Activated CD8-positive, alpha-beta memory T cell treated with anti-CD3 and anti-CD28 coated beads for 36 hours (primary cell): ENCODE measurements around the gene LEMD1. TPM values are rescaled to one million over a fixed set of nuclear protein-coding genes. Genes with fewer than 3 reads are reported as not detected.
"Not testable (repeated sequence)": the region's sequence is repeated elsewhere in the genome, so short reads cannot be mapped to it uniquely, and the experiment has no call there.

Source experiments
- CTCF ChIA-PET: fragments of 350-600 bp; sonication (Branson Sonifier 250); formaldehyde crosslinking; loops from one replicate; lab custom pipeline; 2021; ENCODE audit warnings: antibody characterized with exemption; lab: Charles Lee
- POLR2A ChIA-PET: fragments of 350-600 bp; sonication (Branson Sonifier 250); formaldehyde crosslinking; loops from one replicate; lab custom pipeline; 2021; ENCODE audit warnings: antibody characterized with exemption; lab: Charles Lee
- total RNA-seq, 2 experiments: library from RNA; stranded (reverse); gene quantifications; one replicate each; pipeline ENCODE4 v1.2.3, GENCODE V29; 2021

The LEMD1 gene
- total RNA-seq, 2 experiments from 2014 or later = 0.57 TPM; not detected in 1

DNA sequence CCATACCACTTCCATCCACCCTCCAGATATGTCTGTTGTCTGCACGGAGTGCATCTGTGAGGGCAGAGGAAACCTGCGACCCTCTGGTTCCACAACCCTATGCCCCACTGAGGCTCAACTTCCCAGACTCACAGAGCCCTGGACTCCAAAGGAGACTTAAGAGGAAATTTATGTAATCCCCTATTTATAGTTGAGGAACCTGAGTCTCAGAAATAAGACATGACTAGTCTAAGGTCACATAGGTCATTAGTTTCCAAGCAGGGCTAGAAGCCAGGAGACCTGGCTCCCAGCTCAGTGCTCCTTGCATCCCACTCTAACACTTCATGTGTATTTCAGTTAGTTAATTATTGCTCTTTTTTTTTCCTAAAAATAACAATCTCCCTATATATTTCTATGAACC, 15.7 kb upstream of the LEMD1 start:
- POLR2A ChIA-PET = no interaction called here
- CTCF ChIA-PET = interaction anchor here (2.6 kb wide), 1 partner anchor 48 kb away, joined by 11 read pairs; no protein-coding TSS in a partner anchor

DNA sequence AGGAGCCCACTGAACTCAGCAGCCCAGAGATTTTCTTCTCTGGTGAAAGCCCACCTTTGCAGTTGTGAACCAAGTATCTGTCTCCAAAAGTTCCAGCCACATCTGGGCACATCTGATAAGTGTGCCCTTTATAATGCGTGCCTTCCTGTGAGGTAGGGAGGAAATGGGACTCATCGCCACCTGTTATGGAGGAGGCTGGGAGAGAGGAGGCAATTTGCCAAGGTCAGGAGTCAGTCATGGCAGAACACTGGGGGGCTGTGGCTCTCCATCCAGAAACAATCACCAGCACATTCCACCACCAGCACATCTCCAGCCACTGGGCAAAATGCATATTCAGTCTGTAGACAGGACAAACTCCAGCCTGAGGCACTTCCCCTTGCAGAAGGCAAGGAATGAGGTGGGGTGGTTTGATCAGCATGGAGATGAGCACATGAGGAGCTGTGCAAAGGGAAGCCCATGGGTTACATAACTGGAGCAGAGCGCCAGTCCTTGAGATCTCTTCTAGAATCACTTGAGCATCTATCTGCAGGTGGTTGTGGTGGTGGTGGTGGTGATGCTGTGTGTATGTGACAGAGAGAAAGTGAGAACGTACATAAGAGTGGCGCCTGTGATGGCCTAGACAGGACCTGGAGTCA, 15.0 kb upstream of the LEMD1 start:
- POLR2A ChIA-PET = no interaction called here
- CTCF ChIA-PET = interaction anchor here (2.6 kb wide), 1 partner anchor 49 kb away, joined by 11 read pairs; no protein-coding TSS in a partner anchor

DNA sequence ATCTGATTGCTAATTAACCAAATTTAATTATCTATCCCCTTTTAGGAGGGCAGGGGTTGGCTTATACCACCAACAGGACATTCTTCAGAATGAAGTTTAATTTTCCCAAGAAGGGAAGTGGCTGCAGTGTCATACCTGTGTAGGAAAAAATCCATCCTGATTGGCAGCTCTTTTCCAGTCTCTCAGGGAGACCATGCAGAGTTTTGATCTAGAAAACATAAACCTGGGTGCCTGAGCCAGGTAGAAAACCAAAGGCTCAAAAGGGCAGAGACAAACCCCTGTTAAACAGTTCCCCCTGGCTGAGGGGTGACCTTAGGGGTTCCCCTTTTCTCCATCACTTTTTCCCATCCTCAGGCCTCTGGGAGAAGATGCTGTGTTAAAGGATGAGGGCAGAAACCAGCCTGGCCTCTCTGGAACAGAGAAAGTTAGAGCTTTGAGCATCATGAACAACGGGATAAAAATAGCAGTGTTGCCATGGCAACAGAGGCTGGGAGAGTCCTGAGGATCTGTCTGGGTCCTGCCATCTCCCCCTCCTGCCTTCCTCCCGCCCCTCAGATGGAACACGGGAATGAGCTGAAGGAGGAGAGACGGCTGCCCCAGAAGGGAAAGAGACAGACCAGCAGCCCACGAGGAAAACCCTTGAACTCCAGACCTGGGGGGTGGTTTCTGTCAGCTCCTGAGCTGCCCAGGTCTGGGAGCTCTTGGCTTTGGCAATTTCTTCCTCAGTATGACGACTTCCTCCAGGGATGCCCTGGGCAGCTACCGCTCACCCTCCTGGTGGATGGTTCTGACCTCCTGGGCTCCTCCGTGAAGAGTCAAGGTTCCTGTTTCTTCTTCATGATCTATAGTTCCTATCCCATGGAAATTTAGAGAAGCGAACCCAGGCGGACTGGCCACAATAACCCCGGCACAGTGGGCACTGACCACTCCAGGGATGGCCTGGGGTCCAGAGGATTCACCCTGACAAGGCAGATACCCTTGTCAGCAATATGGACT, 14.0 kb upstream of the LEMD1 start:
- ChIA-PET CTCF (interaction anchor here (0.6 to 2.6 kb wide), 3 partner anchors 15 to 50 kb away, joined by 3 to 11 read pairs (median 3); no protein-coding TSS in a partner anchor), POLR2A (no interaction called here)

DNA sequence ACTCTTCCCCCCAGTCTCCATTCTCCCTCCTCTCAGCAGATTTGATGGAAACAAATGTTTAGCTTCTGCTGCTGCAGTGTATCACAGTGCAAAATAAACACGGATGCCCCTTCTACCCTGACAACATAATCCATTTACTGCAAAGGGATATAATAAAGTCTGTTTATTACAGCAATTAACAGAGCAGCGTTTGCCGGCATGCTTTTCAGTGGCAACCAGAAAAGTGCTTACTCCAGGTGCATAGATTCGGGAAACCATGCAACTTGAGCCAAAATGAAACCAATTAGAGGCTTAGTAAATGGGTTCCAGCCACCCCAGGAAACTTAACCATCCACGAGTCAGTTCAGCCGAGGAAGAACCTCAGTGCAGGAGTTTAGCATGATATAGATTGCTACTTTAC, 12.9 kb upstream of the LEMD1 start:
- ChIA-PET CTCF (interaction anchor here (0.7 kb wide), 1 partner anchor 13 kb away, joined by 3 read pairs; no protein-coding TSS in a partner anchor), POLR2A (no interaction called here)

DNA sequence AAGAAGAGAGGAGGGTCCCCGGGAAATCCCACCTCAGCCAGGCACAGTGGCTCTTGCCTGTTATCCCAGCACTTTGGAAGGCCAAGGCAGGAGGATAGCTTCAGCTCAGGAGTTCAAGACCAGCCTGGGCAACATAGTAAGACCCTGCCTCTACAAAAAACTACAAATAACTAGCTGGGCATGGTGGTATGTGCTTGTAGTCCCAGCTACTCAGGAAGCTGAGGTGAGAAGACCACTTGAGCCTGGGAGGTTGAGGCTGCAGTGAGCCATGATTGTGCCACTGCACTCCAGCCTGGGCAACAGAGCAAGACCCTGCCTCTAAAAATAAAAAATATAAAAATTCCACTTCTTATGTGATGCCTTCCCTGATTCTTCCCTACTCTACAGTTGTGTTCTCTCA, 10.8 kb upstream of the LEMD1 start:
- CTCF ChIA-PET = interaction anchor here (3.9 to 4.4 kb wide), 2 partner anchors 8 to 53 kb away, joined by 22 to 24 read pairs; no protein-coding TSS in a partner anchor
- POLR2A ChIA-PET = not testable (repeated sequence)

DNA sequence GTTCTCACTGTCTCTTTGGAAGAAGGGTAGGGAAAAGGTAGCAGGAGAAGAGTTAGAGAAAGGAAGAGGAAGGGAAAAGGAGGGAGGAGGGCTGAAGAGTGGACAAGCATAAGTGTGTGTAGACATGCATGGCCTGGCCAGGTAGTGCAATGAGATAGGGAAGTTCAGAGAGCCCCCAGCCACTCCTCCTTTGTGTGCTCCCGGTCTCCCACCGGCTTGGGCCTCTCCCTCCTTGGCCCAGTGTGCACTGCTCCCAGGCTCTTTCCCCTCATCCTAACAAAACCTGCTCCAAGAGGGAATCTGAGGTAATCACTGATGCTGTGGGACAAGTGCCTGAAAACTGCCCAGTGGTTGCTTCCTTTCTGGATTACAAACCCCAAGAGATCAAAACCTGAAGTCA, 10.3 kb upstream of the LEMD1 start:
- CTCF ChIA-PET = interaction anchor here (1.9 to 4.4 kb wide), 4 partner anchors 8 to 53 kb away, joined by 5 to 24 read pairs (median 14); no protein-coding TSS in a partner anchor
- POLR2A ChIA-PET = no interaction called here

DNA sequence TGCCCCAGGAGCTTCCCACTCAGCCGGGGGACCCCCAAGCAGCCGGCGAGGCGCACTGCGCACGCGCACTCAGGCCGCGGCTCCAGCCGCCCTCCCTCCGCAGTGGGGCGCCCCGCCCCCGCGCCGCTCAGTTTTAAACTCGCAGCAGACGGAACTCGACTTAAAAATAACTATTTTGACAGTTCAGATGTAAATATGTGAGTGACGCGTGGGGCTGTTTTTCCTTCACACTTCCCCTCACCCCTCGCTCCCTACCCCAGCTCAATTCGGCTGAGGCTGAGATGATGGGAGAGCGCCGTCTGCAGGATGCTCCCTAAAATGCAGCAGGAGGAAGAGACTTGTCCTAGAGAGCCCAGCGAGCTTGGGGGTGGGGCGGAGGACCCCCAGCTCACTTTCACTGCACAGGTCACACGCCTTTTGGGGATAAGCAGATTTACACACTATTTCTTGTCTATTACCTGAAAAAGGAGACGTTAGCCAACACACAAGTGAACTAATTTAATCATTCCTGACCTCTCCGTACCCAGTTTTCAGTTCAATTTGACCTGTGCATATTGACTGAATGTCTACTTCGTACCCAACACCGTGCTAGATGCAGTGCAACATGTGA, 8.9 kb upstream of the LEMD1 start:
- ChIA-PET CTCF (interaction anchor here (0.6 to 4.4 kb wide), 17 partner anchors 10 to 161 kb away, joined by 3 to 24 read pairs (median 4); partner anchors contain the start of gene LEMD1), POLR2A (no interaction called here)

DNA sequence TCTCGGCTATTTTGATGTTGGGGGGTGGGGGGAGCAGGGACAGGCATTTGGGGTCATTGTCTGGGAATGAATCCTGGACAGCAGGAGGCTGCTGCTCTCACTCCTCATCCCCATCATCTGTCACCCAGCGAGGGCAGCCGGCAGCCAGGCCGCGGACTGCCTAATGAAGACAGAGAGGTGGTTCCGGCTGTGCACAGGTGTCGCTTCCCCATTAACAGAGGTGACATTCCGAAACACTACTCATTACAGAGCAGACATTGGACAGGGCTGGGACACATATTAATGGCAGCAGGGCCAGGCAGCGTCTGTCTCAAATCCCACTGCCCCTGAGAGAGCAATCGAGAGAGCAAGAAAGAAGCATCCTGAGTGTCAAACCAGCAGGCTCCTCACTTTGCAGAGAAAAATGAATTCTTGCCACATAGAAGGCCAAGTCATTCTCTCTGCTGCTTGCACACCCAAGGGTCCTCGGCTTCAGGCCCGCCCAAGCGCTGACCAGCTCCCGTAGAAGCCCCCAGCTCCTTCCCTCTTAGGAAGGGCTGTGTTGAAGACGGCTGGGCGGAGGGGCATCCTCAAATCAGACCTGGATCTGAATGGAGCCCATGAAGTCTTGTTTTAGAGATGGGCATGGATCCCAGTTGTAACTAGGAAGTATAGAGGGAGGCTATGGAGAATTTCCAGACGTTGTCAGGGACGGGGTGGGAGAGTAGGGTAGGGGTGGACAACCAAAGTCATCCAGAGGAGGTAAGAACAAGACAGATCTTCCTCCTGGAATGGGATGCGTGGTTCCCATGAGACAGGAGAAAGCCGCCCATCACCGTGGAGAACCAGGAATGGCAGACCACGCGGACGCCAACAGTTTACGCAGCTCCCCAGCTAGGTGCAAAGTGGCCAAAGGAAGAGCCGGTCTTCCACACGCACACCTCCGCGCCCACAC, 8.2 kb upstream of the LEMD1 start:
- POLR2A ChIA-PET = interaction anchor here (0.7 kb wide), 1 partner anchor 49 kb away, joined by 4 read pairs; no protein-coding TSS in a partner anchor

DNA sequence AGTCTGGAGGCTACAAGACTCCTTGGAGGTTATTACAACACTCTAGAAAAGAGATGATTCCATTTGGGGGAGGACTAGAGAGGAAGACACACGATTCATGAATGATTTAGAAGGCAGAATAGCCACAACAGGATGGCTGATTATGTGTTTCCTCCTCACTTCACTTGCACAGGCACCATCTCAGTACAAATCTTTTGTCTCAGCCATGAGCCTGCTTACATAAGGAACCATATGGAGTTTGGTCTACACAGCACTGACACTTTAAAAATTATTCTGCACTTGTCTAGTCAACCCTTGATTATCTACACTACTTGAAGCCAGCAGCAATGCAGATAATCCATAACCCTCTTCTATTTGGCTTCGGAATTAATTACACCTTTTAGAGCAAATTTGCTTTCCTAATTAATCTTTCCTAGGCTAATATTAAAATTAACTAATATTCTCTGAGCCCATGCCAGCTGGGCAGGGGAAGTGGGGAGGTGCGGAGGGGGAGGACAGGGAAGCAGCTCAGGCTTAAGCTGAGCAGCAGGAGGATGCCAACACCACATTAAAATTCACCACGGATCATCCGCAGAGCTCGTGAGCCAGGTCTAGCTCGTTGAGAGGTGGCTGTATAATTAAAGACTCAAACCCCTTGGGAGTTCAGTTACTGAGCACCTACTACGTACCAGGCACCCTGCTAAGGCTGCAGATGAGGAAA, 3.2 kb upstream of the LEMD1 start:
- ChIA-PET POLR2A (no interaction called here), CTCF (interaction anchor here (1.3 to 1.9 kb wide), 3 partner anchors 28 to 63 kb away, joined by 3 to 5 read pairs (median 3); no protein-coding TSS in a partner anchor)

More for the DNA sequence above, 8.2 kb upstream of the LEMD1 start:
- CTCF ChIA-PET = interaction anchor here (0.6 to 4.4 kb wide), 18 partner anchors 9 to 162 kb away, joined by 3 to 24 read pairs (median 4); partner anchors contain the start of gene LEMD1

DNA sequence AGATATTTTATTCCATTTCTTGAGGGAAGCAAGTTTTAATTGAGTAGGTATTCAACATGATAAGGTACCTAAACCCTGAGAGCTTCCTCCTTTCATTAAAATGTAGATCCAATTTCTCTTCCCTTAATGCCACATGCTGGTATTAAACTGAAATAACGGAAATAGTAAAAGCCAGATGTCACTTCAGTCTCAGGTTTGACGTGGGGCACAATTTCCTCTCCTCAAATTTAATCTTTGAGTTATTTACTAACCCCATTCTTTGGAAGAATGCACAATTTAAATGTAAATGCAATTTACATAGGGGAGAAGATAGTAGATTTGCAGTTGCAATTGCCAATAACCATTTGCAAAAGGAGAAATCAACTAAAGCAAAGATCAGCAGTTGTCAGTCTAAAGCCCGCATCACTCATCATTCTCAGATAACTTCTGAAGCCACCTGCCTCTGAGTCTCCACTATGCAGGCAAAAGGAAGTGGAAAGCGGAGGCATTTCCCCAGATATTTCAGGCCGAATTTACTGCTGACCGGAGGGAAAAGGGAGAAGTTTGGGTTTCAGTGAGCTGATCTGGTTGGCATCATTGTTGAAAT, 2.1 kb upstream of the LEMD1 start:
- CTCF ChIA-PET = interaction anchor here (0.7 to 1.9 kb wide), 3 partner anchors 61 to 136 kb away, joined by 3 to 5 read pairs (median 3); no protein-coding TSS in a partner anchor
- POLR2A ChIA-PET = no interaction called here

DNA sequence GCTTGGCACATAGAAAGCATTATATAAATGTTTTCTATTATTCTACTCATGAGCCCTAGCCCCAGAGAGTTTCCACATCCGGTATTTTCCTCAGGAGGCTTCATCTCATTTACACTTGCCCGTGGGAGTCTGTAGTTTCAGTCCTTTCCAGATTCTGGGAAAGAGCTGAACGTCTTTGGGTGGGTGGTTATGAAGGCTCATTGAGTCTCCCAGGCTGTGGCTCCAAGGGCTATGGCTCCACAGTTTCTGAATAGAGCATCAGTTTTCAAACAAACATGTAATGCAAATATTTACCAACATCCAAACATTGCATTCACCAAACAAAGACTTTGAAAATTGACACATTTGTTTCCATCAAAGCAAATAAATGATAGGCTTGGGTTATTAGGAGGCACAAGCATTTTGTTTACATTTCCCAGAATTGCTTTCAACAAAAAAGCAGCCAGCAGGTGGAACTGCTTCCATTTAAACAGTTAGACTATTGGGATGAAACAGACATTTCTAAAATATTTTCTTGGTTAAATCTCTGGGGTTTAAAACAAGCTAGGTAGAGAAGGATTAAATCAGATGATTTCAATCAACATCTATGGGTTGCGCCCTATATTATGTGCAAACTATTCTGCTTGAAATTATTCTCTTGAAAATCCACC, 1.3 kb upstream of the LEMD1 start:
- ChIA-PET POLR2A (no interaction called here), CTCF (interaction anchor here (0.7 to 3.5 kb wide), 3 partner anchors 8 to 136 kb away, joined by 3 to 15 read pairs (median 3); no protein-coding TSS in a partner anchor)

DNA sequence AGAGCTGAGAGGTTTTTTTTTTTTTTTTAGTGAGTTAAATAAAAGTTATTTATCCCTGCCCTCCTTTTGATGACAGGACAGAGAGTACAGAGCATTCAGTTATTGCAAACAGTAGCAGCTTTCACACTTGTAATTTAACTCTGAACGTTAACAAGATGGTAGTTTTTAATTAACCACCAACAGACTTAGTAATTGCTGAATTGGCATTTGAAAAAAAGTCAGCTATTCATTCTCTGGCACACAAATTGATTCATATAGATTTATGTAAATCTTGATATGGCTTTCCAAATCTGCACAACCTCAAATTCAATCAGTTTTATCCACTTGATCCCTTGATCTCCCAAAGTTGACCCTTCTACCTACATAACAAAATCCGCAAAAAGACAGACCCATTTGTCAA, 918 bp downstream of the LEMD1 start:
- ChIA-PET CTCF (interaction anchor here (1.0 to 3.5 kb wide), 2 partner anchors 10 to 15 kb away, joined by 3 to 15 read pairs; no protein-coding TSS in a partner anchor), POLR2A (no interaction called here)

DNA sequence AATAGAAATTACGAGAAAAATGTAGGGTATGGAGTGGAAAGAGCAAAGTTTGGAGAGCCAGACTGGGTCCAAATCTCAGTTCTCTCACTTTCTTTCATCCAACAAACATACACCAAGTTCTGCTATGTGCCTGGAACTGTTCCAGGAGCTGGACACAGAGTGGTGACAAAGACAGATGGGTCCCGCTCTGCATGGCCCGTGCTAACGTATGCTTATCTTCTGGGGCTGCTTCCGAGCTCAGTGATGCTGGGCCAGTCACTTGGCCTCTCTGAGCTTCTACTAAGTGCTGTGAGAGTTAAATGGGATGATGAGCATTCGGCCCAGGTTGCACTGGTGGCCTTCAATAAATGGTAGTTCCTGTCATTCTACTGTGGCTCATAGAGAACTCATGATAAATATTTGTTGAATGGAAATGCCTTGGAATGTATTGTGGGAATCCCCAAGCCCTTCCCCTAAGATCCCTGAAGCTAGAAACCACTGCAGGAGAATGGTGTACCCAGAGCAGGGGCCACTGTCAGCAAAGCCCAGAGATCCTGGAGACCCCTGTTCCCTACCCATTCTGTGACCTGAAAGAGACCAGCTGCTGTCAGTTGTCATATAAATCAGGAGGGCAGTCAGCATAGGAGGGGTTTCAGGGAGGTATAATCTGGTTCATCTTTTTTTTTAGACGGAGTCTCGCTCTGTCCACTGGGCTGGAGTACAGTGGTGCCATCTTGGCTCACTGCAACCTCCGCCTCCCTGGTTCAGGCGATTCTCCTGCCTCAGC, 3.8 kb downstream of the LEMD1 start:
- POLR2A ChIA-PET = interaction anchor here (0.7 kb wide), 1 partner anchor 266 kb away, joined by 3 read pairs; no protein-coding TSS in a partner anchor
- CTCF ChIA-PET = interaction anchor here (1.3 kb wide), 1 partner anchor 67 kb away, joined by 4 read pairs; no protein-coding TSS in a partner anchor

DNA sequence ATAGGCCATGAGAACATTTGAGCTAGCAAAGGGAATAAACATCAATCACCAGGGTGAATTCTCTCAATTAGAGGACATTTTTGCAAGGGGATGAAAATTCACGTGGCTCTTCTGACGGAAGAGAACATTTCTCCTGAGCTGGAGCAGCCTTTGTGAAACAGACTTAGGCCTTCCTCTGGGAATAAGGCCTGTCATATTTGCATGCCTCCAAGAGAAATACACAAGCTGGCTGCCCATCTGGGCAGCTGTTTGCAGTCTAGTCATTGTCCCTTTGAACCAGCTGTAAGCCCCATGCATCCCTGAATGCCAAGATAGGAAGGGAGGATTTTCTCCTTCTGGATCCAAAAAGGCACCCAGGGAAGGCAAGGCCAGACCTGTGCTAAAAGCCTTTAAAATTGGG, 5.5 kb downstream of the LEMD1 start:
- POLR2A ChIA-PET = no interaction called here
- CTCF ChIA-PET = interaction anchor here (1.1 to 1.7 kb wide), 2 partner anchors 15 to 69 kb away, joined by 3 to 7 read pairs; no protein-coding TSS in a partner anchor

DNA sequence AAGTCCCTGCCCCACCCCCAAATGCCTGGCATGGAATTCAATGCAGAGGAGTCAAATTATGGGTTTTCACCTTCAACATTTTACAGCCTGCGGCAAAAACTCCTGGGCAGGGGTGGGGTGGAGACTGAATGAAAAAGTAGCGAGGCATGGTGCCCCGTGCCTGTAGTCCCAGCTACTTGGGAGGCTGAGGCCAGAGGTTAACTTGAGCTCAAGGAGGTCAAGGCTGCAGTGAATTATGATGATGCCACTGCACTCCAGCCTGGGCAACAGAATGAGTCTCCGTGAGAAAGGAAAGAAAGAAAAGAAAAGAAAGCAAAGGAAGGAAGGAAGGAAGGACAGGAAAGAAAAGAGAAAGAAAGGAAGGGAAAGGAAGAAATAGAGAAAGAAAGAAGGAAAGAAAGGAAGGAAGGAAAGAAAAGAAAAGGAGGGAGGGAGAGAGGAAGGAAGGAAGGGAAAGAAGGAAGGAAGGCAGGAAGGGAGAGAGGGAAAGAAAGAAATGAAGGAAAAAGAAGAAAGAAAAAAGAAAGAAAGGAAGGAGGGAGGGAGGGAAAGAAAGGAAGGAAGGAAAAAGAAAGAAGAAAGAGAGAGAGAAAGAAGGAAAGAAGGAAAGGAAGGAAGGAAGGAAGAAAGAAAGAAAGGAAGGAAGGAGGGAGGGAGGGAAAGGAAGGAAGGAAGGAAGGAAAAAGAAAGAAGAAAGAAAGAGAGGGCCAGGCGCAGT, 11.1 kb downstream of the LEMD1 start:
- CTCF ChIA-PET = interaction anchor here (2.0 kb wide), 1 partner anchor 75 kb away, joined by 9 read pairs; no protein-coding TSS in a partner anchor
- POLR2A ChIA-PET = no interaction called here
